OCI-LY7 (cell line): ENCODE data around the gene RTN4R. TPM values are rescaled to one million over a fixed set of nuclear protein-coding genes. Genes with fewer than 3 reads are reported as not detected.
A peak's percentile ranks its signal among the peaks of the same experiment; 100 is the strongest.

Experiments
- BruUV-seq: library from RNA; stranded (reverse); fragments of 400-500 nt; replicated peaks from 2 replicates; lab custom pipeline; 2021; lab: Mats Ljungman, UMichigan
- CTCF ChIA-PET: fragments of 300-600 bp; sonication (Branson Sonifier 250); formaldehyde crosslinking; loops from one replicate; lab custom pipeline; 2022; ENCODE audit warnings: antibody characterized with exemption; ENCODE audit not compliant: unreplicated experiment; lab: Charles Lee
- POLR2A ChIA-PET: fragments of 300-600 bp; sonication (Branson Sonifier 250); formaldehyde crosslinking; loops from one replicate; lab custom pipeline; 2022; ENCODE audit warnings: antibody characterized with exemption; lab: Charles Lee
- DNase-seq: peaks from one replicate; pipeline ENCODE4 v3.0.0-alpha.2; 2015; ENCODE audit warnings: low spot score
- H2AFZ ChIP-seq: fragments of 200-600 bp; sonication (generic), shearing (Covaris generic); 2 replicates; pipeline ENCODE4 v1.6.1; 2014; ENCODE audit warnings: mild to moderate bottlenecking, antibody characterized with exemption, low read length, moderate library complexity
- H3K27ac ChIP-seq: fragments of 200-600 bp; sonication (generic); 2 replicates; pipeline ENCODE4 v1.5.1; 2014; ENCODE audit warnings: mixed run types, low read depth, mild to moderate bottlenecking, moderate library complexity, low read length, inconsistent platforms; ENCODE audit not compliant: poor library complexity, severe bottlenecking
- H3K36me3 ChIP-seq: fragments of 200-600 bp; sonication (generic); 2 replicates; pipeline ENCODE4 v1.6.1; 2014; ENCODE audit warnings: mild to moderate bottlenecking, antibody characterized with exemption, low read length, moderate library complexity, mixed read lengths; ENCODE audit not compliant: insufficient read depth
- H3K4me1 ChIP-seq: fragments of 200-600 bp; sonication (generic); 2 replicates; pipeline ENCODE4 v1.5.1; 2014; ENCODE audit warnings: mild to moderate bottlenecking, low read length; ENCODE audit not compliant: insufficient read depth, poor library complexity, severe bottlenecking
- H3K4me2 ChIP-seq: fragments of 200-600 bp; sonication (generic); 2 replicates; pipeline ENCODE4 v1.6.1; 2014; ENCODE audit warnings: mild to moderate bottlenecking, low read length
- H3K4me3 ChIP-seq: fragments of 200-600 bp; sonication (generic); 2 replicates; pipeline ENCODE4 v1.5.1; 2014; ENCODE audit warnings: mild to moderate bottlenecking, low read depth, low read length; ENCODE audit not compliant: poor library complexity, severe bottlenecking
- H3K79me2 ChIP-seq: fragments of 200-600 bp; sonication (generic); 2 replicates; pipeline ENCODE4 v1.6.1; 2016; ENCODE audit warnings: low read depth, mild to moderate bottlenecking, low read length, moderate library complexity, mixed read lengths; ENCODE audit not compliant: insufficient read depth
- H3K9me2 ChIP-seq: fragments of 200-600 bp; sonication (generic); 2 replicates; pipeline ENCODE4 v1.6.1; 2016; ENCODE audit warnings: mild to moderate bottlenecking, low read length, mixed read lengths; ENCODE audit not compliant: insufficient read depth
- H3K9me3 ChIP-seq: fragments of 200-600 bp; sonication (generic); 2 replicates; pipeline ENCODE4 v1.6.1; 2014; ENCODE audit warnings: mild to moderate bottlenecking, mixed run types, low read length, mixed read lengths
- H4K20me1 ChIP-seq: fragments of 200-600 bp; sonication (generic); 2 replicates; pipeline ENCODE4 v1.6.1; 2014; ENCODE audit warnings: mild to moderate bottlenecking, antibody characterized with exemption, low read length, moderate library complexity, mixed read lengths; ENCODE audit not compliant: insufficient read depth
- CTCF ChIP-seq: fragments of 200-600 bp; sonication (generic); conservative IDR thresholded peaks from 2 replicates; pipeline ENCODE4 v1.5.1; 2014; ENCODE audit warnings: mild to moderate bottlenecking, antibody characterized with exemption, low read length, moderate library complexity, mixed read lengths
- EZH2phosphoT487 ChIP-seq: fragments of 200-600 bp; sonication (generic); IDR thresholded peaks from 2 replicates; pipeline ENCODE4 v1.6.1; 2018; ENCODE audit warnings: low read depth, borderline replicate concordance, mild to moderate bottlenecking, mixed run types, antibody characterized with exemption, low read length, moderate library complexity, mixed read lengths
- intact Hi-C: fragments of 100-400 bp; cut with micrococcal nuclease; formaldehyde crosslinking; loops from one replicate; pipeline ENCODE4 v1.10.0; 2022; ENCODE audit not compliant: unreplicated experiment
- total RNA-seq, 2 experiments: library from RNA; depleted of rRNA in 1 of 2; stranded (reverse); fragments of >200 nt in 1 of 2; shearing (Covaris generic) in 1 of 2; gene quantifications; 2 replicates each; pipeline ENCODE4 v1.2.3, GENCODE V29; 2014 to 2022

The RTN4R gene
- total RNA-seq, 2 experiments from 2014 or later = not detected

DNA sequence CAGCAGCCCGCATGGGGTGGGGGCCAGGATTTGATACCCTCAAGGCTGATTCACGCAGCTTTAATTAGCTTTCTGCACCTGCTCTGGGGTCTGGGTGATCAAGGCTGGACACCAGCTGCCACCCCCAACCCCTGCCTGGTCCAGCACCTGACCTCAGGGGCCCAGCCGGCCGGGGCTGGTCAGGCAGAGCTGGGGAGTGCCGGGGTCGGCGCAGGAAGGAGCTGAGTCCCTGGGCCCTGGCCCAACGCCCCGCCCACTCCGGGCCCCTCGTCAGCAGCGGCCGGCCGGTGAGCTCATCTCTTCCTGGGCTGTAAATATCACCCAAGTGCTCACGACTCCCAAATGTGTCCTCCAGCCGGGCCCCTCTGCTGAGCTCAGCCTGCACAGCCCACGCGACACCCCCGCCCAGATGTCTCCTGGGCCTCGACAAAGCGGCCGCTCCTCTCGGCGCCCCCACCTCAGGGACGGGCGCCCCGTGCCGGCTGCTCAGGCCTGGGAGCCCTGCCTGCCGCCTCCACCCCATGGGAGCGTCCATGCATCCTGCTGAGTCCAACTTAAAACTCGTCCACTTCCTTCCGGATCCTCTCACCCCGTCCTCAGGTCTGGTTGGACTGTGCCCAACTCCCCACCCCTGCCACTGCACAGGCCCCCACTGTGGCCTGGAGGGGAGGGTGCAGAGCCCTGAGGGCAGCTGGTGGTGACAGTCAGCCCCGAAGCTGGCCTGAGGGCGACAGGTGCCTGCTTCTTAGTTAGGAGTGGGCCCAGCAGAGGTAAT, 29.0 kb downstream of the RTN4R start:
- no peaks in the 10 kb centered on the region for H3K79me2 ChIP-seq
- intact Hi-C loops = loop anchor here (1.0 kb wide), 1 partner anchor 82 kb away; no protein-coding TSS in a partner anchor
- no peak overlapping the region for H3K4me3 ChIP-seq
- H3K27ac ChIP-seq = no peak overlapping the region
- TF ChIP-seq EZH2phosphoT487 (no peak), CTCF (0 out of 2 replicates have a peak, but pooled peaks have one; percentile 3)
- no peaks in the 10 kb centered on the region for H3K9me3 ChIP-seq
- no peak overlapping the region for H2AFZ ChIP-seq
- H3K4me1 ChIP-seq = peaks cover 10% of the 10 kb centered on the region
- H3K4me2 ChIP-seq = no peak overlapping the region
- ChIA-PET CTCF (interaction anchor here (0.6 kb wide), 1 partner anchor 82 kb away, joined by 4 read pairs; no protein-coding TSS in a partner anchor), POLR2A (no interaction called here)
- BruUV-seq = no TSS peak
- no peaks in the 10 kb centered on the region for H3K36me3 ChIP-seq
- DNase-seq = no peak
- H3K9me2 ChIP-seq = no peaks in the 10 kb centered on the region
- H4K20me1 ChIP-seq = no peaks in the 10 kb centered on the region

- Histone ChIP-seq H3K4me2 (no peak overlapping the region), H4K20me1 (no peaks in the 10 kb centered on the region), H2AFZ (no peak overlapping the region), H3K4me1 (peaks cover 4% of the 10 kb centered on the region), H3K27ac (no peak overlapping the region), H3K9me2 (no peaks in the 10 kb centered on the region), H3K36me3 (no peaks in the 10 kb centered on the region), H3K4me3 (no peak overlapping the region), H3K79me2 (no peaks in the 10 kb centered on the region), H3K9me3 (no peaks in the 10 kb centered on the region)
- BruUV-seq = no TSS peak
- peak; percentile 63 for DNase-seq
- ChIA-PET CTCF (interaction anchor here (0.6 kb wide), 1 partner anchor 81 kb away, joined by 4 read pairs; no protein-coding TSS in a partner anchor), POLR2A (no interaction called here)
- intact Hi-C loops = loop anchor here (1.0 kb wide), 1 partner anchor 81 kb away; no protein-coding TSS in a partner anchor
- TF ChIP-seq EZH2phosphoT487 (no peak), CTCF (peak; percentile 79)
These were observed 29.6 kb downstream of the RTN4R start for GRCh38 chr22:20238536-20238900.
